Measurements from ENCODE around the gene MAGI1.

MAGI1 gene

DNA sequence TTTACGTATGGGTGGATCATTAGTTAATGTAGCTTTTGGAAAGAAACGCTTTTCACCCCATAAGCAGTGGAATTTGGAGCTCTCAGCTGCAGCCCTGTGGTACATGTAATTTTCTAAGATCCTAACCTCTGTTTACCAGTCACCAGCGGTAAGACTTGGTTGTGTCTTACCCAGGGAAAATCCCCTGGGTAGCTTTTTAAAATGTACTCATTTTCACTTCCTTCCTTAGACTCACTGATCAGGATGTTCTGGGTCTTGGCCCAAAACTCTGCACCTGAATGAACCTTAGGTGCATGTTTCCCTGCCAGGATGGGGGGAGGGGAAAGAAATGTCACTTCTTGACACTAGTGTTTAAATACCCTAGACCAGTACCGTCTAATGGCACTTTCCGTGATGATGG lies 605.2 kb downstream of the MAGI1 start:
- Histone ChIP-seq H3K4me3 (ENCODE audit: low read depth in 1 of 2, low read length in 1 of 2) (no peak overlapping the region), H3K27me3 (no peaks in the 10 kb centered on the region), H3K36me3 (no peaks in the 10 kb centered on the region), H3K4me1 (ENCODE audit: control insufficient read depth in 1 of 2, insufficient read depth in 1 of 2, low read depth in 1 of 2, low read length in 1 of 2) (no peaks in the 10 kb centered on the region), H3K9me3 (no peaks in the 10 kb centered on the region), H3K27ac (no peak overlapping the region)
- TF ChIP-seq, protein P1, sequence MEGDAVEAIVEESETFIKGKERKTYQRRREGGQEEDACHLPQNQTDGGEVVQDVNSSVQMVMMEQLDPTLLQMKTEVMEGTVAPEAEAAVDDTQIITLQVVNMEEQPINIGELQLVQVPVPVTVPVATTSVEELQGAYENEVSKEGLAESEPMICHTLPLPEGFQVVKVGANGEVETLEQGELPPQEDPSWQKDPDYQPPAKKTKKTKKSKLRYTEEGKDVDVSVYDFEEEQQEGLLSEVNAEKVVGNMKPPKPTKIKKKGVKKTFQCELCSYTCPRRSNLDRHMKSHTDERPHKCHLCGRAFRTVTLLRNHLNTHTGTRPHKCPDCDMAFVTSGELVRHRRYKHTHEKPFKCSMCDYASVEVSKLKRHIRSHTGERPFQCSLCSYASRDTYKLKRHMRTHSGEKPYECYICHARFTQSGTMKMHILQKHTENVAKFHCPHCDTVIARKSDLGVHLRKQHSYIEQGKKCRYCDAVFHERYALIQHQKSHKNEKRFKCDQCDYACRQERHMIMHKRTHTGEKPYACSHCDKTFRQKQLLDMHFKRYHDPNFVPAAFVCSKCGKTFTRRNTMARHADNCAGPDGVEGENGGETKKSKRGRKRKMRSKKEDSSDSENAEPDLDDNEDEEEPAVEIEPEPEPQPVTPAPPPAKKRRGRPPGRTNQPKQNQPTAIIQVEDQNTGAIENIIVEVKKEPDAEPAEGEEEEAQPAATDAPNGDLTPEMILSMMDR (IDR thresholded peaks at IDR 0.05) = no peak

GRCh38 chr3:65432388-65433003 lies 606.2 kb downstream of the MAGI1 start:
- no peaks in the 10 kb centered on the region for H3K9me3 ChIP-seq
- no peak overlapping the region for H3K27ac ChIP-seq
- H3K27me3 ChIP-seq = no peaks in the 10 kb centered on the region
- TF ChIP-seq, protein P1 (IDR thresholded peaks at IDR 0.05) = no peak
- H3K36me3 ChIP-seq = no peaks in the 10 kb centered on the region
- H3K4me1 ChIP-seq (ENCODE audit: control insufficient read depth in 1 of 2, insufficient read depth in 1 of 2, low read depth in 1 of 2, low read length in 1 of 2) = no peaks in the 10 kb centered on the region
- no peak overlapping the region for H3K4me3 ChIP-seq (ENCODE audit: low read depth in 1 of 2, low read length in 1 of 2)

GRCh38 chr3:65425880-65426279 lies 612.8 kb downstream of the MAGI1 start:
- H3K4me1 ChIP-seq (ENCODE audit: control insufficient read depth in 1 of 2, insufficient read depth in 1 of 2, low read depth in 1 of 2, low read length in 1 of 2) = no peaks in the 10 kb centered on the region
- TF ChIP-seq, protein P1 (IDR thresholded peaks at IDR 0.05) = no peak
- H3K4me3 ChIP-seq (ENCODE audit: low read depth in 1 of 2, low read length in 1 of 2) = no peak overlapping the region
- no peak overlapping the region for H3K27ac ChIP-seq
- no peaks in the 10 kb centered on the region for H3K9me3 ChIP-seq
- no peaks in the 10 kb centered on the region for H3K36me3 ChIP-seq
- no peaks in the 10 kb centered on the region for H3K27me3 ChIP-seq

GRCh38 chr3:65422154-65422553 lies 616.6 kb downstream of the MAGI1 start:
- Histone ChIP-seq H3K9me3 (no peaks in the 10 kb centered on the region), H3K27me3 (no peaks in the 10 kb centered on the region), H3K4me3 (ENCODE audit: low read depth in 1 of 2, low read length in 1 of 2) (no peak overlapping the region), H3K4me1 (ENCODE audit: control insufficient read depth in 1 of 2, insufficient read depth in 1 of 2, low read depth in 1 of 2, low read length in 1 of 2) (no peaks in the 10 kb centered on the region), H3K36me3 (no peaks in the 10 kb centered on the region), H3K27ac (no peak overlapping the region)
- TF ChIP-seq, protein P1 (IDR thresholded peaks at IDR 0.05) = no peak

GRCh38 chr3:65419233-65419632 lies 619.5 kb downstream of the MAGI1 start:
- Histone ChIP-seq H3K27me3 (no peaks in the 10 kb centered on the region), H3K4me1 (ENCODE audit: control insufficient read depth in 1 of 2, insufficient read depth in 1 of 2, low read depth in 1 of 2, low read length in 1 of 2) (no peaks in the 10 kb centered on the region), H3K27ac (no peak overlapping the region), H3K9me3 (no peaks in the 10 kb centered on the region), H3K36me3 (no peaks in the 10 kb centered on the region), H3K4me3 (ENCODE audit: low read depth in 1 of 2, low read length in 1 of 2) (no peak overlapping the region)
- TF ChIP-seq, protein P1 (IDR thresholded peaks at IDR 0.05) = no peak

Measured in neutrophil (primary cell).